ENCODE data around the gene PLAAT5. TPM values are rescaled to one million over a fixed set of nuclear protein-coding genes. Genes with fewer than 3 reads are reported as not detected.

PLAAT5 gene
- total and polyA plus RNA-seq, 2 of the 4 experiments (the other 2 are of a cell fraction): not detected

GRCh38 chr11:63501236-63501635 lies 10.3 kb upstream of the PLAAT5 start:
- Histone ChIP-seq H3K14ac (replicated peaks; ENCODE audit: low read depth, low read length) (no peak overlapping the region), H2BK20ac (ENCODE audit: low read depth, low read length) (no peak overlapping the region), H4K91ac (ENCODE audit: insufficient read depth, low read depth, low read length) (no peak overlapping the region), H2AK9ac (replicated peaks; ENCODE audit: low read depth, low read length, poor library complexity) (no peak overlapping the region), H2AFZ (replicated peaks; ENCODE audit: low read length, poor library complexity) (no peak overlapping the region), H4K20me1 (ENCODE audit: insufficient read depth, low read length) (no peaks in the 10 kb centered on the region), H3K79me1 (ENCODE audit: low read depth in 1 of 2, low read length in 2 of 2) (no peaks in the 10 kb centered on the region), H3K4me1 (ENCODE audit: control insufficient read depth, insufficient read depth, low read length) (no peaks in the 10 kb centered on the region), H3K4me2 (ENCODE audit: low read depth, low read length) (no peak overlapping the region), H3K36me3 (ENCODE audit: control insufficient read depth, insufficient read depth, low read length) (no peaks in the 10 kb centered on the region), H3K4ac (ENCODE audit: low read depth, low read length) (no peak overlapping the region), H3K4me3 (ENCODE audit: insufficient read depth, low read depth, low read length) (no peak overlapping the region), H3K18ac (ENCODE audit: low read depth, low read length) (no peak overlapping the region), H2BK120ac (ENCODE audit: low read depth, low read length) (no peak overlapping the region), H3K9me3 (ENCODE audit: control insufficient read depth, insufficient read depth, low read length) (peaks cover 7% of the 10 kb centered on the region), H4K5ac (ENCODE audit: low read depth, low read length) (no peak overlapping the region), H3K9me1 (ENCODE audit: insufficient read depth, low read length) (no peaks in the 10 kb centered on the region), H3K23ac (ENCODE audit: low read depth, low read length) (no peak overlapping the region), H2AK5ac (ENCODE audit: low read depth, low read length) (no peak overlapping the region), H3K27me3 (ENCODE audit: control insufficient read depth, insufficient read depth, low read length) (peaks cover 2% of the 10 kb centered on the region; the same call in 1 of the 2 replicates), H4K8ac (ENCODE audit: low read depth in 2 of 2, low read length in 2 of 2) (no peak overlapping the region), H2BK15ac (ENCODE audit: low read depth, low read length) (no peak overlapping the region), H3K27ac (ENCODE audit: insufficient read depth, low read length) (no peak overlapping the region), H3K9ac (ENCODE audit: low read depth, low read length) (no peak overlapping the region), H2BK5ac (ENCODE audit: low read depth, low read length, poor library complexity, severe bottlenecking) (no peak overlapping the region), H3K56ac (ENCODE audit: extremely low read depth, insufficient read depth, low read length) (no peak overlapping the region)
- DNase-seq (no peak), ATAC-seq (ENCODE audit: low read depth) (no peak)
- CTCF ChIA-PET: no interaction called here
- TF ChIP-seq POLR2A (IDR thresholded peaks at IDR 0.05; ENCODE audit: low read depth, low read length) (no peak), NFE2L2 (IDR thresholded peaks at IDR 0.05; ENCODE audit: low read depth, low read length) (no peak), MAZ (IDR thresholded peaks at IDR 0.05; ENCODE audit: borderline replicate concordance, low read depth, low read length) (no peak), SMC3 (IDR thresholded peaks at IDR 0.05; ENCODE audit: low read depth, low read length) (no peak), USF2 (IDR thresholded peaks at IDR 0.05; ENCODE audit: low read depth, low read length) (no peak), CHD1 (IDR thresholded peaks at IDR 0.05; ENCODE audit: low read depth, low read length) (no peak), CEBPB (IDR thresholded peaks at IDR 0.05; ENCODE audit: low read depth, low read length) (no peak), MXI1 (IDR thresholded peaks at IDR 0.05; ENCODE audit: borderline replicate concordance, low read depth, low read length) (no peak)
- dilution Hi-C loops (cut with HindIII; ENCODE audit: low sequenced_read_pairs, unreplicated experiment): no loop called here
- POLR2A ChIA-PET (ENCODE audit: unreplicated experiment): no interaction called here
- intact Hi-C loops (cut with micrococcal nuclease): no loop called here
- no TSS peak for BruUV-seq (replicated peaks)
- in situ Hi-C loops (cut with MboI; ENCODE audit: low sequenced_read_pairs): no loop called here
- no CpG with 5 or more reads among the region's 1 CpG for WGBS, 2 experiments (ENCODE audit: extremely low coverage in 2 of 2, insufficient read length in 1 of 2)
